Common myeloid progenitor, CD34-positive (primary cell): Measurements from ENCODE around the gene NIM1K.
A peak's percentile ranks its signal among the peaks of the same experiment; 100 is the strongest.
"Not testable (repeated sequence)": the region's sequence is repeated elsewhere in the genome, so short reads cannot be mapped to it uniquely, and the experiment has no call there.

Experiments used
- CTCF ChIA-PET: fragments of 350-600 bp; sonication (Branson Sonifier 250); formaldehyde crosslinking; loops from one replicate; lab custom pipeline; 2021; ENCODE audit warnings: antibody characterized with exemption; lab: Charles Lee
- POLR2A ChIA-PET: fragments of 350-600 bp; sonication (Branson Sonifier 250); formaldehyde crosslinking; loops from one replicate; lab custom pipeline; 2021; ENCODE audit warnings: antibody characterized with exemption; lab: Charles Lee
- DNase-seq, 3 donors: peaks; one replicate each; pipeline versions ENCODE4 v3.0.0 to v3.0.0-alpha.2; 2013
- H3K27ac ChIP-seq, 2 experiments: 1 replicate in 1 of 2; 2 replicates in 1 of 2; pipeline ENCODE4 v1.7.0; 2013; ENCODE audit warnings: inconsistent platforms in 2 of 2, low read length in 2 of 2, mild to moderate bottlenecking in 2 of 2, low read depth in 1 of 2, moderate library complexity in 1 of 2; ENCODE audit not compliant: severe bottlenecking in 2 of 2, insufficient read depth in 1 of 2, poor library complexity in 1 of 2
- H3K27me3 ChIP-seq, 5 experiments: replicated peaks in 2 of 5; 1 replicate in 3 of 5; 2 replicates in 2 of 5; pipeline versions ENCODE4 v1.6.1 to v1.7.0; 2013; ENCODE audit warnings: low read length in 4 of 5, mild to moderate bottlenecking in 2 of 5, moderate library complexity in 2 of 5, inconsistent platforms in 1 of 5; ENCODE audit not compliant: insufficient read depth in 5 of 5, control insufficient read depth in 4 of 5
- H3K36me3 ChIP-seq, 4 experiments: 1 replicate in 2 of 4; 2 replicates in 2 of 4; pipeline versions ENCODE4 v1.6.1 to v1.7.0; 2013; ENCODE audit warnings: low read length in 3 of 4, control low read depth in 1 of 4, mild to moderate bottlenecking in 1 of 4; ENCODE audit not compliant: control insufficient read depth in 4 of 4, insufficient read depth in 4 of 4
- H3K4me1 ChIP-seq, 4 experiments: 1 replicate in 3 of 4; 2 replicates in 1 of 4; pipeline versions ENCODE4 v1.6.1 to v1.7.1; 2013; ENCODE audit warnings: low read length in 3 of 4, mild to moderate bottlenecking in 3 of 4, control low read depth in 1 of 4, inconsistent platforms in 1 of 4, moderate library complexity in 1 of 4; ENCODE audit not compliant: control insufficient read depth in 4 of 4, insufficient read depth in 4 of 4; ENCODE audit errors: control extremely low read depth in 1 of 4
- H3K4me3 ChIP-seq, 7 experiments: 1 replicate in 4 of 7; 2 replicates in 3 of 7; pipeline versions ENCODE4 v1.5.1 to v1.7.0; 2013; ENCODE audit warnings: mild to moderate bottlenecking in 7 of 7, low read length in 6 of 7, moderate library complexity in 6 of 7, inconsistent platforms in 2 of 7, low read depth in 2 of 7, control low read depth in 1 of 7; ENCODE audit not compliant: insufficient read depth in 4 of 7, control insufficient read depth in 1 of 7; ENCODE audit errors: extremely low read depth in 1 of 7
- H3K9me3 ChIP-seq, 5 experiments: 1 replicate in 4 of 5; 2 replicates in 1 of 5; pipeline versions ENCODE4 v1.6.1 to v1.7.1; 2013; ENCODE audit warnings: low read length in 4 of 5, mild to moderate bottlenecking in 2 of 5, inconsistent platforms in 1 of 5, low read depth in 1 of 5, moderate library complexity in 1 of 5; ENCODE audit not compliant: control insufficient read depth in 4 of 5, insufficient read depth in 2 of 5; ENCODE audit errors: control extremely low read depth in 1 of 5
- WGBS: methylation state at CpG from one replicate; pipeline ENCODE4 v1.1.5; 2013; ENCODE audit not compliant: insufficient coverage; 5-methylcytosine and 5-hydroxymethylcytosine counted together

NIM1K gene

DNA sequence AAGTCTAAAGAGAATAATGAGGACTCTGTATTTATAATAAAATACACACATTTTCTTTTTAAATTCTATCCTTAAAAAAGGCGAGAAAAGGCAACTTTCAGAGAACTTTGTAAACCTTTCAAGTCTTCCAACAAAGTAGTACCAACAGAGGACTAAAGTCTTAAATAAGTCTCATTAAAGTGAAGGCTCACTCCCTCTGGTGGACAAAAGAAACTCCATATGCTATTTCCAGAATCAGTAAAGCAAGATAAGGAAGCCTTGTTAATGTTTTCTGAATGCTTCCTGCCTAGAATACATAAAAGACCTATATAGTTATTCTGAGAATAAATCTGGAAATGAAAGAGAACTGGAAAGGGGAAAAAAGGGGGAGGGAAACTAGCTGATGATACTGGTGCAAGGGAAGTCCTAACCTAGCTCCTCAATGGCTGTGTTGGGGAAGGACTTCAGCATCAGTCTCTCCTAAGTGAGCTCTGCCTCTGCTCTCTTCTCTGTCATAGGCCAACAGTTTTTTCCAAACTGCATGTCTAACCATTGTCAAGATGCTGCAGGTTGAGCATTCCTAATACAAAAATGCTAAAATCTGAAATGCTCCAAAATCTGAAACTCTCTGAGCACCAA, 114.0 kb downstream of the NIM1K start:
- Histone ChIP-seq H3K4me3 (peak overlapping the region in 1 of 7 experiments; percentile 16), H3K27me3 (no peaks in the 10 kb centered on the region), H3K36me3 (peaks cover 0 to 81% (median 8%) of the 10 kb centered on the region in 4 experiments), H3K9me3 (no peaks in the 10 kb centered on the region), H3K27ac (no peak overlapping the region), H3K4me1 (peaks cover 0 to 71% (median 12%) of the 10 kb centered on the region in 4 experiments)
- WGBS = 80% methylated on average over 1 of the region's 1 CpG
- CTCF ChIA-PET = interaction anchor here (0.6 to 2.4 kb wide), 14 partner anchors 8 to 312 kb away, joined by 3 to 7 read pairs (median 4); partner anchors contain the start of gene TMEM267
- DNase-seq = peak; percentile 74 to 89 (median 86)
- POLR2A ChIA-PET = no interaction called here

DNA sequence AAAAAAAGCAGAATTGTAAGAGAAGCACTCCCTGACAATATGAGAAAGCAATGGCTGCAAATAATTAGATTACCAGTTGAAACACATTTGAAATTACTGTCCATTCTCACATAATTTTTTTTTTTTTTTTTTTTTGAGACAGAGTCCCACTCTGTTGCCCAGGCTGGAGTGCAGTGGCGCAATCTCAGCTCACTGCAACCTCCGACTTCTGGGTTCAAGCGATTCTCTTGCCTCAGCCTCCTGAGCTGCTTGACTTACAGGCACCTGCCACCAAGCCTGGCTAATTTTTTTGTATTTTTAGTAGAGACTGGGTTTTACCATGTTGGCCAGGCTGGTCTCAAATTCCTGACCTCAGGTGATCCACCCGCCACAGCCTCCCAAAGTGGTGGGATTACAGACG, 114.9 kb downstream of the NIM1K start:
- H3K27ac ChIP-seq, H3K9me3 ChIP-seq, H3K27me3 ChIP-seq, POLR2A ChIA-PET, DNase-seq: not testable (repeated sequence)
- Histone ChIP-seq H3K36me3 (peaks cover 0 to 80% (median 7%) of the 10 kb centered on the region in 4 experiments), H3K4me3 (peak overlapping the region in 1 of 7 experiments; percentile 16), H3K4me1 (peaks cover 4 to 76% (median 15%) of the 10 kb centered on the region in 4 experiments)
- CTCF ChIA-PET = interaction anchor here (1.1 to 2.4 kb wide), 5 partner anchors 12 to 313 kb away, joined by 3 to 7 read pairs (median 4); no protein-coding TSS in a partner anchor
- 100% methylated on average over 1 of the region's 5 CpGs for WGBS

DNA sequence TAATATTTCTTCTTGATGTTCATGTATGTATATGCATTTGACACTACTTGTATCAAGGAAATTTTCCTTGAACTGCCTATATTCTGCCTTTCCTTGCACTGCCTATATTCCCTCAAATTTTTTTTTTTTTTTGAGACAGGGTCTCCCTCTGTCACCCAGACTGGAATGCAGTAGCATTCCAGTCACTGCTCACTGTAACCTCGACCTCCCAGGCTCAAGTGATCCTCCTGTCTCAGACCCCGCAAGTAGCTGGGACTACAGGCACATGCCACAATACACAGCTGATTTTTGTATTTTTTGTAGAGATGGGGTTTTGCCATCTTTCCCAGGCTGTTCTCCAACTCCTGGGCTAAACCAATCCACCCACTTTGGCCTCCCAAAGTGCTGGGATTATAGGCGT, 117.1 kb downstream of the NIM1K start:
- H3K27ac ChIP-seq = no peak overlapping the region
- ChIA-PET POLR2A (no interaction called here), CTCF (interaction anchor here (1.0 kb wide), 1 partner anchor 175 kb away, joined by 4 read pairs; the partner anchor contains the start of gene TMEM267)
- no peaks in the 10 kb centered on the region for H3K9me3 ChIP-seq
- no CpG with 5 or more reads among the region's 3 CpGs for WGBS
- peak overlapping the region in 1 of 7 experiments; percentile 99 for H3K4me3 ChIP-seq
- peaks cover 13 to 72% (median 26%) of the 10 kb centered on the region in 4 experiments for H3K4me1 ChIP-seq
- DNase-seq = no peak
- no peaks in the 10 kb centered on the region for H3K27me3 ChIP-seq
- H3K36me3 ChIP-seq = peaks cover 0 to 63% (median 1%) of the 10 kb centered on the region in 4 experiments

DNA sequence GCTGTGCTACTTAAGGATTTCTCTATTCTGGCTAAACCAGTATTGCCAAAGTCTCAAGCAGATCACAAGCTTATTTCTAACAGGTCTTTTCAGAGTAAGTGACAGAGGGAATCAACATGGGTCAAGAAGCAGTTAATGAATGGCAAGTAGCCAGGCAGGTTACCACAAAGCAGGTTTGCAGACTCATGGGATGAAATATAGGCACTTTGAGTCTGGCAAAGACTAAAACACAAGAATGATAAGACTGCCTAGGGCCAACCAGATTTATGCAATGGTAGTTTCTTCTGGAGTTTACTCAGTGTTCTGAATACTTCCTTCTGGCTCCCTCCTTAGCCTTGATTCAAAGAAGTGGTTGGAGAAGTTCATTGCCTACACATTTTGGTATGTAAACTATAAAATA, 117.6 kb downstream of the NIM1K start:
- H3K4me1 ChIP-seq = peaks cover 13 to 77% (median 27%) of the 10 kb centered on the region in 4 experiments
- H3K4me3 ChIP-seq = peak overlapping the region in 1 of 7 experiments; percentile 99
- H3K36me3 ChIP-seq = peaks cover 0 to 58% (median 0%) of the 10 kb centered on the region in 4 experiments
- CTCF ChIA-PET = interaction anchor here (1.0 kb wide), 1 partner anchor 174 kb away, joined by 4 read pairs; the partner anchor contains the start of gene TMEM267
- H3K9me3 ChIP-seq = no peaks in the 10 kb centered on the region
- DNase-seq = no peak
- H3K27ac ChIP-seq = no peak overlapping the region
- POLR2A ChIA-PET = interaction anchor here (0.6 kb wide), 1 partner anchor 164 kb away, joined by 3 read pairs; no protein-coding TSS in a partner anchor
- no peaks in the 10 kb centered on the region for H3K27me3 ChIP-seq

DNA sequence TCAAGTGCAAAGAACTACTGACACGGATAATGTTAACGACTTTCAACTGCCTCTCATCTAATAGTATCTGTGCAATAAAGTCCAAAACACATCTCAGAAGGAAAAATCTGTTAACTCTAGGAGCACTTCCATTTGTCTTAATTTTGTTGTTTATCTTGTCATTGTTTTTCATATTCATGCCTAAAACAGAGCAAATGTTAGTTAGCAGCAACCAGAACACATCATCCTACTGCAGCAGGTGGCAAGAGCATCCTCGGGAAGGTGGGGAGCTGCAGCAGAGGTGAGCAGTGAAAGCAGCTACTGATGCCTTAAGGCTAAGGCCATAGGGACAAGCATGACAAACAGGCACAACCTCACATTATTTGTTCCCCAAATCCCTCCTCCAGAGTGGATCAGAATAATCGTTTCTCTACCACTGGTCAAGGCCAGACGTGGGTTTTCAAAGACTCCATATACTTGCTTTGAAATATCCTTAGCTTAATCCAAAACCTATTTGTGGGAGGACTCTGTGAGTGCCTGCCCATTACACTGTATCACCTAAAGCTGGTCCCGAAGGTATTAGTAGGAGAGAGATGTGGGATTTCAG, 120.1 kb downstream of the NIM1K start:
- ChIA-PET POLR2A (interaction anchor here (0.7 to 2.3 kb wide), 3 partner anchors 134 to 191 kb away, joined by 4 to 14 read pairs (median 4); partner anchors contain the start of genes TMEM267 and ZNF131), CTCF (interaction anchor here (0.6 to 2.5 kb wide), 7 partner anchors 9 to 192 kb away, joined by 3 to 14 read pairs (median 4); partner anchors contain the start of gene TMEM267)
- no peak for DNase-seq
- Histone ChIP-seq H3K27ac (peak overlapping the region; percentile 83 to 94), H3K36me3 (peaks cover 0 to 45% (median 0%) of the 10 kb centered on the region in 4 experiments), H3K9me3 (no peaks in the 10 kb centered on the region), H3K4me1 (peaks cover 13 to 63% (median 27%) of the 10 kb centered on the region in 4 experiments), H3K4me3 (peak overlapping the region; percentile 77 to 99 (median 87)), H3K27me3 (no peaks in the 10 kb centered on the region)
- 87% methylated on average over 3 of the region's 6 CpGs for WGBS

DNA sequence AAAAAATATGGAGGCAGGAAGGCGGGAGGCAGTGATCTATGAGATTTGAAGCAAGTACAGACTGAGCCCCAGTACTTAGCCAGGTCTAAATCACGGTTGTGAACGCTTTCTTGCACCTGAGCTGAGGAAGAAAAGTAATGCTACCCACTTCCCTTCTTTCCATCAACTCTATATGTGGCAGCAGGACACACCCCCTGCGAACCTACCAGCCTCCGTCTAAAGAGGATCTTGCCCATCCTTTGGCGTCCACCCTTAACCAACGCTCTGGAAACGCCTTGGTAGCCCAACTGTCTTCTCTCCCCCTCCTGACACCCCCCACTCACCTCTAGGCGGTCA, 120.6 kb downstream of the NIM1K start:
- Histone ChIP-seq H3K4me3 (peak overlapping the region; percentile 77 to 99 (median 87)), H3K36me3 (peaks cover 0 to 41% (median 0%) of the 10 kb centered on the region in 4 experiments), H3K9me3 (no peaks in the 10 kb centered on the region), H3K27me3 (no peaks in the 10 kb centered on the region), H3K27ac (peak overlapping the region; percentile 83 to 94), H3K4me1 (peaks cover 13 to 58% (median 27%) of the 10 kb centered on the region in 4 experiments)
- CTCF ChIA-PET = interaction anchor here (0.6 to 2.5 kb wide), 9 partner anchors 10 to 280 kb away, joined by 3 to 14 read pairs (median 4); partner anchors contain the start of gene TMEM267
- peak in 1 of 3 donors; percentile 78 for DNase-seq
- POLR2A ChIA-PET = interaction anchor here (0.6 to 2.3 kb wide), 5 partner anchors 133 to 248 kb away, joined by 3 to 14 read pairs (median 4); partner anchors contain the start of genes TMEM267 and ZNF131
- WGBS = 4% methylated on average over 9 of the region's 9 CpGs
